Dermis microvascular lymphatic vessel endothelial cell (primary cell): ENCODE measurements around the gene B4GALNT3. TPM values are rescaled to one million over a fixed set of nuclear protein-coding genes. Genes with fewer than 3 reads are reported as not detected.

Experiments used
- DNase-seq, 2 donors: peaks; one replicate each; pipeline versions ENCODE4 v3.0.0 to v3.0.0-alpha.2; 2010; ENCODE audit warnings: low read depth in 2 of 2
- total RNA-seq: library from RNA; depleted of rRNA; stranded (reverse); fragments of >200 nt; gene quantifications from 2 replicates; pipeline ENCODE4 v1.2.1, GENCODE V29; 2014

Gene B4GALNT3
- total RNA-seq, 1 donor from 2014 or later = under 0.01 TPM

DNA sequence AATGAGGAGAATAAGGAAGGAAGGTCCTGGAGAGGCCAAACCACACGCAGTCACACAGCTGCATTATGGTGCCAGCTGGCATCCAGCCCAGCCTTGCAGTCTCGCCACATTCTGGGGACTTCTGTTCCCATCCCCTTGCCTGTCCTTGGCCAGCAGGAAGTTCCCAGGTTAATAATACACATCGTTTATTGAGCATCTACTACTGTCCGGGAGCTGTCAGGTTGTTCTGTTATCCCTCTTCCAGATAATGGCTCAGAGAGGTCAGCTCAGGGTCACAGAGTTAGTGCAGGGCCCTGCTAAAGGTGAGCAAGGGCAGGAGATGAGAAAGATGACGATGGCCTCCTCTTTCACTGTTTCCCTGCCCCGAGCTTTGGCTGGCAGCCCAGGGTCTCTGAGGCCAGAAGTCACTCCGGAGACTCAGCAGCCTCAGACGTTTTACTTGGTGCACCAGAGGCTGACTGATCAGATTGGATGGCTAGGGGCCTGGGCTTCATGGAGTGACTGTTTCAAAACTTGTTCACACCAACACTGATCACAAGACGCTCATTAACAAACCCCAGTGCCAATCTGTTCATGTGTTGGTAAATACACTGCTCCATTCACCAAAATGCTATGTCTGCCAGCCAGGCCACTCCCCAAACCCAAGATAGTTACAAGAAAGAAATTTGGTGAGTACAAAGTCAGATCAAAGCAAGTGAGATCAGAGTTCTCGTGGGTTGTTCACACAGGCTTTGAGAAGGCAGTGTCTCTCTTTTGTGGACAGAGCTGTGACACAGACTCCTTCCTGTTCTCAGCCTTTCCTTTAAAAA lies 79.2 kb downstream of the B4GALNT3 start:
- DNase-seq = peak; percentile 26 to 88

DNA sequence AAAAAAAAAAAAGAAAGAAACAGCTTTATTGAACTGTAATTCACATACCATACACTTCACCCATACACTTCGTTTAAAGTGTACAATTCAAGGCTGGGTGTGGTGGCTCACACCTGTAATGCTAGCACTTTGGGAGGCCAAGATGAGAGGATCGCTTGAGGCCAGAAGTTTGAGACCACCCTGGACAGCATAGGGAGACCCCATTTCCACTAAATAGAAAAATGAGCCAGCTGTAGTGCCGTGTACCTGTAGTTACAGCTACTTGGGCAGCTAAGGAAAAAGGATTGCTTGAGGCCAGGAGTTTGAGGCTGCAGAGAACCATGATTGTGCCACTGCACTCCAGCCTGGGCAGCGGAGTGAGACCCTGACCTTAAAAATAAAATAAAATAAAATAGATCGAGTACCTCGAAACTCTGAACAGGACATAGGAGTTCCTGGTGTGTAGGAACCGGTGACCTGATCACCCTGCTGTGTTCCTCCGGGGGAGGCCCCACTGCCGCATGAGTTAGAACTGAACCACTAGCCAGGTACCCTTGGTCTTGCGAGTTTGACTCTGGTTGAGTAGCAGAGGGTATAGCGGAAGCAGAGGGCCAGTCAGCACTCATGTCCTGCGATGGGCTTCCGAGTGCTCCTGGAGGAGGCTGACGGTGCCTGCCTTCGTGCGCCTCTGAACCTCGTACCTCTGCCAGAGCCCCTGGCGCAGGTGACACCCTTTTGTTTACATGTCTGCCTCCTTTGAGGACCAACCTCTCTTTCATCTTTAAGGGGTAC lies 80.0 kb downstream of the B4GALNT3 start:
- no peak for DNase-seq

DNA sequence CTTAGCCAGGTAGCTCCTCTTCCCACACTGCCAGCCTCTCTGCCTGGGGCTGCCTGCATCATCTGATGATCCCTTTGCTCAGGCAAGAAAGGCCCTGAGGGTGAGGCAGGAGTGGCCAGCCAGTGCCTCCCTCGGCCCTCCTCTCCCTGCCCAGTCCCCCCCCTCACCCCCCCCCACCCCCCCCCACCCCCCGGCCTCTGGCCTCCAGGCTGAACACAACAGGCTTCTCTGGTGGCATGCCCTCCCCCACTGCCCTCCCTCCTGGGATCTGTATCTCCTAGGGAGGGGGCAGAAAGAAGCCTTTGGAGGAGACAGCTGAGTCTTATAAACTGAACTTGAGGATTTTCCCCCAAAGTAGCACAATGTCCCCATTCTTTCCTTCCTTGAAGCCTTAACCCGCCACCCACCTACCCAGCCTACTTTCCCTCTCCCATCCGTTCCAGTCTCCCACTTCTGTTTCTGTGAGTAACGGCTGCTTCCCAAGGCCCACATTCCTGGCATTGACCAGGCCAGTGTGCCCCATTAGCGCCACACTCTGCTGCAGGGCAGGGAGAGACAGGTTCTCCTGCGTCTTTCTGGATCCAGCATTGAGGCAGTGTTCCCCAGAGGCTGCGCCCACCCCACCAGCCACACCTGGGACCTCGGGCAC lies 82.1 kb downstream of the B4GALNT3 start:
- no peak for DNase-seq

DNA sequence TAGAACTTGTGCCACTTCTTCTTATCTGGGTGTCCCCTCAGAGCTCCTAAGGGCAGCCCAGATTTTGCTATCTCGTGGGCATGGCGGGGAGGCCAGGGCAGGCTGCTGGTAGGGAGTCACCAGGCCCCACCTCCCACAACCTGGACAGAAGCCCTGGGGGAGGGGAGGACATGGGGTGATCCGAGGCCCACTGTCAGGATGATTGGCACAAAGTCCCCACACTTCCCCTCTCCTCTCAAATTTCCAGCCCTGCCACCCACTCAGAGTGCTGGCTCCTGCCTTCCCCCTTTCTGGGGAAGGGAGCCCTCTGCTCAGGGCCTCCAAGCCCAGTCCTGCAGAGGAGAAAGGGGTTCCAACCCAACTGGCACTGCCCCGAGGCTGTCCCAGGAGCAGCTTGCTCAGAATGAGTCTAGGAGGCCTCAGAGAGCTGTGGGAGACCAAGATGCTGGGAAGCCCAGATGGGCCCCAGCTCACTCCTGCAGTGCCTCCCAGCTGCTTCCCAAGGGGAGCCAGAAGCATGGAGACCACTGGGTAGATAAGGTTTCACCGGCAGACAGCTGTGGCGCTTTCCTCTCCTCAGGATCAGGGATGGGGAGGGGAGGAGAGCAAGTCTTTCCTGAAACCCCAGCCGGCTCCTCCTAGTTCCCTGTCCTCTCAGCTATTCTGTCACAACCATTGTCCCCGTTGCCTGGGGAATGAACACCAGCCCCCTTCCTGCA lies 82.8 kb downstream of the B4GALNT3 start:
- DNase-seq = no peak

DNA sequence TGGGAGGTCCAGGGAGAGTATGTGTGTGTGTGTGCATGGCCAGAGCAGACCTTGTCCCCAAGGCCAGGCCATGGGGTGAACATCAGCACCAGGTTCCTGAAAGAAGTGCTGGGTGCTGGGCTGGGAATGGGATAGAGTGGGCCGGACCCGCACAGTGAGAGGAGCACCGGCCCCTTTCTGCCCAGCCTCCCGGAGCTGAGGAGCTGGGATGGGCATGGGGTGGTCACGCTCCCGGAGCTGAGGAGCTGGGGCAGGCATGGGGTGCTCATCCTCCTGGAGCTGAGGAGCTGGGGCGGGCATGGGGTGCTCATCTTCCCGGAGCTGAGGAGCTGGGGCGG lies 83.3 kb downstream of the B4GALNT3 start:
- no peak for DNase-seq

DNA sequence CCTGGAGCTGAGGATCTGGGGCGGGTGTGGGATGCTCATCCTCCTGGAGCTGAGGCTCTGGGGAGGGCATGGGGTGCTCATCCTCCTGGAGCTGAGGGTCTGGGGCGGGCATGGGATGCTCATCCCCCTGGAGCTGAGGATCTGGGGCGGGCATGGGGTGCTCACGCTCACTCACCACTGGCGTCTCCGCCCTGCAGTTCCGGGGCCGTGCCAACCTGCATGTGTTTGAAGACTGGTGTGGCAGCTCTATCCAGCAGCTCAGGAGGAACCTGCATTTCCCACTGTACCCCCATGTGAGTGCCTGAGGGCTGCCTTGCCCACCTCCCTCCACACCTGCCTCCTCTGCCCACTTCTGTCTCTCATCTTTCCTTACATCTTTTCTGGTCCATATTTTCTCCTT lies 84.4 kb downstream of the B4GALNT3 start:
- no peak for DNase-seq

DNA sequence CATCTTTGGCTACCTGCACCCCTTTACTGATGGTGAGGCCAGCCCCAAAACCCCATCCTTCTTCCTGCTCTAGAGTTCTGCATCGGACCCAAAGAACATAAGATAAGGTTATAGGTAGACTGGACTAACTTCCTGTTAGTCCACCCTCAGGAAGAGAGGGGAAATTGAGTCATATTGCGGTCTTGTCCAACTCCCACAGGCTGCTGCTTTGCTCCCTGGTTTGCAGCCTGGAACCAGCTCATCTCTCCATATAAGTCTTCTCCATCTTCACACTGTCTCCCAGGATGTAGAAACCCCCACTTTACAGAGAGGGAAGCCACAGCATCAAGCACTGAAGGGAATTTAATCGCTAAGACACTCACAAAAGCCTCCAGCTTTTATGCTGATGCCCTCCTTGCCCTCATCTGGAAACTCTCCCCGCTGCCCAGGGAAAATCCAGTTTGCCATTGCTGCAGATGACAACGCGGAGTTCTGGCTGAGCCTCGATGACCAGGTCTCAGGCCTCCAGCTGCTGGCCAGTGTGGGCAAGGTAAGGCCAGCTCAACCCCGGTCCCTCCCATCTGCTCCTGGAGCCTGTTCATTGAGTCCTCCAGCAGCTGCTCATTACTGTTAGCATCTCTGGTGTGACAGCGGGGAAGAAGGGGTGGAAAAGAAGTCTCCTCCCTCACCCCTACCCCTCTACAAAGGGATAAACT lies 85.3 kb downstream of the B4GALNT3 start:
- DNase-seq = peak in 1 of 2 donors; percentile 25

DNA sequence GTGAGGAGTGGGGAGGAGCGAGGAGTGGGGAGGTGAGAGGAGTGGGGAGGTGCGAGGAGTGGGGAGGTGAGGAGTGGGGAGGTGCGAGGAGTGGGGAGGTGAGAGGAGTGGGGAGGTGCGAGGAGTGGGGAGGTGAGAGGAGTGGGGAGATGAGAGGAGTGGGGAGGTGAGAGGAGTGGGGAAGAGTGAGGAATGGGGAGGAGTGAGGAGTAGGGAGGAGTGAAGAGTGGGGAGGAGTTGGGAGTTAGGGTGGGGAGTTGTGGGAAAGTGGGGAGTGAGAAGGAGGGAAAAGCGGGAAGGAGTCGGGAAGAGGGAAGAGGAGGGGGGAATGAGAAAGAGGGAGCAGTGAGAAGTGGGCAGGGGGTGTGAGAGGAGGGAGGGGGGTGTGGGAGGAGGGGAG lies 86.1 kb downstream of the B4GALNT3 start:
- no peak for DNase-seq

DNA sequence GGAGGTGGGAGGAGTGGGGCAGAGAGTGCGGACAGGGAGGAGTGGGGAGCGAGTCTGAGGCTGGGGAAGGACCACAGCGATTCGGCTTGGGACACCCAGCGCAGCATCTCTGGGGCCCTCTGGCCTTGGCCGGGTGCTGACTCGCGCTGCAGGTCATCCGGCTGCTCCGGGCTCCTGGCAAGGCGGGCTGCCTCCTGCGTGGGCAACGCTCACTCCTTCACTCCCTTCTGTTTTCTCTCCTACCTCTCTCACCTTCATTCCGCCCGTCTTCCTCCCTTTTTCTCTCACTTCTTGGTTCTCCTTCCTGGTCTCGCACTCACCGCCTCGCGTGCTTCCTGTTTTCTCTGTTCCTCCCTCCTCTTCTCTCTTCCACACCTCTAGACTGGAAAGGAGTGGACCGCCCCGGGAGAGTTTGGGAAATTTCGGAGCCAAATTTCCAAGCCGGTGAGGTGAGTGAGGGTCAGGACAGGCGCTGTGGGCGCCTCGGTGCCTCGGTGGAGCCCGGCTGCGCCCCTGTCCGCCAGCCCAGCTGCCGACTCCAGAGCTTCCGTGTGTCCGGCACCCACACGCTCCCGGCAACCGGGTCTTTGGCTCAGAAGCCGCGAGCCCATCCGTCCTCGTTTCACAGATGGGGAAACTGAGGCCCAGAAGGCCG lies 86.7 kb downstream of the B4GALNT3 start:
- DNase-seq = no peak

DNA sequence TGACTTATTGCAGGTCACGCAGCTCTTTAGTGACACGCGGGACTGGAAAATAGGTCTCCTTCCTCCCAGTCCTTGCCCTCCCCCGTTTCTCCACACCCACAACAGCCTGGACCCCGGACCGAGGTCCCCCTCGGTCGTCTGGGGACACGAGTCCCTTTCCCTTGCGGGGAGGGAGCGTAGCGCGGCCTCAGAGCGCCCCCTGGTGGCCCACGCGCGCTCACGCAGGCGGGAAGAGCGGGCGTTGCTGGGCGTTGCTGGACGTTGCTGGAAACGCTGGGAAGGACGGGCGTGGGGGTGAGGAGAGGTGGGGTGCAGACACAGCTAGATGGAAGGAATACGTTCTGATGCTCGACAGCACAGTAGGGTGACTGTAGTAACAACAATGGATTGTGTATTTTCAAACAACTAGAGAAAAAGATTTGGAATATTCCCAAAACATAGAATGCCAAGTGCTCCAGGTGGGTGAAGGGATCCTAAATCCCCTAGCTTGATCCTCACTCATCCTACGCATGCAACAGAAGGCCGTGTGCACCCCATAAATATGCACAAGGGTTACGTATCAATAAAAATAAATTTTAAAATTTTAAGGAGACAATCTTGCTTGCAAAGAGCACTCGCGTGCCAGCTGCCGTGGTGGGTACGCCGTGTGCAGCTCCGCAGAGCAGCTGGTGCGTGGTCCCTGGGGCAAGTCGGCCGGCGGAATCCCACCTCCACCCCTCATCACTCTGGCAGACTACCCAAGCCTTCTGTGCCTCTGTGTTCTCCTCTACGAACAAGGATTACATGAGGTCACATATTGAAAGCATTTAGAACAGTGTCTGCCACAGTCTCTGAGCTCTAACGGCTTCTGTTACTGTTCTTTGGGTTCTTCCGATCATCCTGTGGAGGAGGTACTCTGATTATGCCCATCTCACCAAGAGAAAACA lies 87.4 kb downstream of the B4GALNT3 start:
- peak in 1 of 2 donors; percentile 51 for DNase-seq

DNA sequence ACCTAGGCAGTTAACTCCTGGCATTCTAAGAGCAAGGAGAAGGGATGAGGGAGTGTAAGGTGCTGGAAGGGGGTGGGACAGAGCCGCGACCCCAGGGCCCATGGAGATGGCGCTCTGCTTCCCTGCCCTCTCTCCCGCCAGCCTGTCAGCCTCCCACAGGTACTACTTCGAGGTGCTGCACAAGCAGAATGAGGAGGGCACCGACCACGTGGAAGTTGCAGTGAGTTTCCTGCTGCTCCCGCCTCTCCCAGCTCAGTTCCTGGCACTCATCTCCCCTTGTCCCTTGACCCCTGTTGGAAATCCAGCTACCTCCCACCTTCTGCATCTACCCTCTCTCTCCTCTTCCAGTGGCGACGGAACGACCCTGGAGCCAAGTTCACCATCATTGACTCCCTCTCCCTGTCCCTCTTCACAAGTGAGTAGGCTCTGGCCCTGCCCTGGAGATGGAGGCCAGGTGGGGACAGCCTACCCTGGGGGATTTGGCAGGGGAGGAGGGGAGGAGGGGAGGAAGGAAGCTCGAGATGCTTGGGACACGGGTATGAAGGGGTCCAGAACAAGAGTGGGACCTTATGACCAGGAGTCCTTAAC lies 88.2 kb downstream of the B4GALNT3 start:
- no peak for DNase-seq

DNA sequence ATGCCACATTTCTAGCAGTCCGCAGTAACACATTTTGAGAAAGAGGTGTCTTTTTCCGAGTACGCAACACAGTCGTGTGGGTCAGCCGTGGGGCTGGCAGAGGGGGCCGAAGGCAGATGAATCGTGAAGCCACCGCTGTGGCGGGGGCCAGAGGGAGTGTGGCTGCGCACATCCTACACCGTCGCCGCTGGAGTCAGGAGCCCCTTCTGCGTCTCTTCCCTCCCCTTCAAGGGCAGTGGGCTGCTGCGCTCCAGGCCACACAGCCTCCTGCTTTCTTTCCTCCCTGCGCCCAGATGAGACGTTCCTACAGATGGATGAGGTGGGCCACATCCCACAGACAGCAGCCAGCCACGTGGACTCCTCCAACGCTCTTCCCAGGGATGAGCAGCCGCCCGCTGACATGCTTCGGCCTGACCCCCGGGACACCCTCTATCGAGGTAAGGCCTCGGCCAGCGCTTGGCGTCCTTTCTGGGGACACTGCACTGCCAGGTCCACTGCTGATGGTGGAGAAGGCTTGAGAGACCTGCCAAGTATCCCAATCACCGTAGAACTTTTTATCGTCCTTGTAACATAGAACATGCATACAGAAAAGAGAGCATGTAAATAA lies 89.8 kb downstream of the B4GALNT3 start:
- DNase-seq = no peak

DNA sequence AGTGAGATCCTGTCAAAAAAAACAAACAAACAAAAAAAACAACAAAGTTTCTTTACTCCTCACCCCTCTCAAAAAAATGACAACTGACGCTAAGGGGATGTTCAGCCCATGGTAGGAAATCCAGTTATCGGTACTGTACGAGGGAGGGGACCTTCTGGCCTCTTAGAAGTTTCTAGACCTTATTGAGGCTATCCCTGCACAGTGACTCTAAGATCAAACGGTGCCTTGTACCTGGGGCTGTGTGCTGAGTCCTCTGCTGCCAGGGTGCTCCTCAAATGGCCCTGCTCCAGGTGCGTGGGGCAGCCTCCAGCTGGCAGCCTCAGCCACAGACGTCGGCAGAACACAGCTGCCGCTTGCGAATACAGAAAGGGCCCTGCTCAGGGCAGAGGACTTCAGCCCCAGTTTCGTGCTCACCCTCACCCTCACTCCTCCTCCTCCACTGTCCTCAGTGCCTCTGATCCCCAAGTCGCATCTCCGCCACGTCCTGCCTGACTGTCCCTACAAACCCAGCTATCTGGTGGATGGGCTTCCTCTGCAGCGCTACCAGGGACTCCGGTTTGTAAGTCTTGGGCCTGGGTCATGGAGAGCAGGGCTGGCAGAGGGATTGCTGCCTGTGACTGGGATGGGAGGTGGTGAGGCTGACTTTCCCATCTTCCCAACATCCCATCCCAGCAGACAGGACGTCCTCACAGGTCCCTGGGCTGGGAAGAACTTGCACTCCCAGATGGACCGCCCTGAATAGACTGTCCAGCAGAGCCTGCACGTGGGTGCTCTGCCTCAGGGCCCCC lies 90.9 kb downstream of the B4GALNT3 start:
- no peak for DNase-seq

DNA sequence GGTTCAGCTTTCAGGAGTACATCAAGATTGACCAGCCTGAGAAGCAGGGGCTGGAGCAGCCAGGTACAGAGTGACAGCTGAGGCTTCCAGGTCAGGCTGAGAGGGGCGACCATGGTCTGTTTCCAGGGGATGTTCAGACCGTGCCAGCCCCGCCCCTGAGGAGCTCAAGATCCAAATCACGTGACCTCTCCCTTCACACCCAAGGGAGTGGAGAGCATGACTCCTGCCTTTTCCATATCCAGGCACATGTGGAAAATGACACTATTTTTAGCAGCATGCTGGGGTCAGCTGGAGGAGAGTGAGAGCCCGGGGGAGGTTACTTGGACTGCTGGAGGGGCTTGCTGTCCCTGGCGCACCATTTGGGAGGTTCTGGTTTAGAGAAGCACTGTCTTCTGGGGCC lies 92.7 kb downstream of the B4GALNT3 start:
- DNase-seq = no peak

DNA sequence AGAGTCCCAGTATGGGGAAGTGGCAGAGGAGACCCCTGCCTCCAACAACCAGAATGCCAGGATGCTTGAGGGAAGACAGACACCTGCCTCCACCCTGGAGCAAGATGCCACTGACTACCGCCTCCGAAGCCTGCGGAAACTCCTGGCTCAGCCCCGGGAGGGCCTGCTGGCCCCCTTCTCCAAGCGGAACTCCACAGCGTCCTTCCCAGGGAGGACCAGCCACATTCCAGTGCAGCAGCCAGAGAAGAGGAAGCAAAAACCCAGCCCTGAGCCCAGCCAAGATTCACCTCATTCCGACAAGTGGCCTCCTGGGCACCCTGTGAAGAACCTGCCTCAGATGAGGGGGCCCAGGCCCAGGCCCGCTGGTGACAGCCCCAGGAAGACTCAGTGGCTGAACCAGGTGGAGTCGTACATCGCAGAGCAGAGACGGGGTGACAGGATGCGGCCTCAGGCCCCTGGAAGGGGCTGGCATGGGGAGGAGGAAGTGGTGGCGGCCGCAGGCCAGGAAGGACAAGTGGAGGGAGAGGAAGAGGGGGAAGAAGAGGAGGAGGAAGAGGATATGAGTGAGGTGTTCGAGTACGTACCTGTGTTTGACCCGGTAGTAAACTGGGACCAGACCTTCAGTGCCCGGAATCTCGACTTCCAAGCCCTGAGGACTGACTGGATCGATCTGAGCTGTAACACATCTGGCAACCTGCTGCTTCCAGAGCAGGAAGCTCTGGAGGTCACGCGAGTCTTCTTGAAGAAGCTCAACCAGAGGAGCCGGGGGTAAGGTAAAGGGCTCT lies 93.7 kb downstream of the B4GALNT3 start:
- DNase-seq = no peak

DNA sequence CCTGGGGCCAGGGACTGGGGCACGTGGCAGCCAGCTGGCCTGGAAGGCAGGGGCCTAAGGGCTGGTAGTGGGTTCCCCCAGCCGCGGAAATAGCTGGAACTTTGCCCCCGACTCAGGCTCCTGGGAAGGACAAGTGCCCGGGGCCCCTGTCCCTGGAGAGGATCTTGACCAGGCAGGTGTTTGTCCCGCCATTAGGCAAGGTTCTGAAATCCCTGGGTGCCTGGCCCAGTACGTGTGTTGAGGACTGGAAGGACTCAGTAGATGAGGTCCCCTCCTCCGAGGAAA lies 94.2 kb downstream of the B4GALNT3 start:
- no peak for DNase-seq

DNA sequence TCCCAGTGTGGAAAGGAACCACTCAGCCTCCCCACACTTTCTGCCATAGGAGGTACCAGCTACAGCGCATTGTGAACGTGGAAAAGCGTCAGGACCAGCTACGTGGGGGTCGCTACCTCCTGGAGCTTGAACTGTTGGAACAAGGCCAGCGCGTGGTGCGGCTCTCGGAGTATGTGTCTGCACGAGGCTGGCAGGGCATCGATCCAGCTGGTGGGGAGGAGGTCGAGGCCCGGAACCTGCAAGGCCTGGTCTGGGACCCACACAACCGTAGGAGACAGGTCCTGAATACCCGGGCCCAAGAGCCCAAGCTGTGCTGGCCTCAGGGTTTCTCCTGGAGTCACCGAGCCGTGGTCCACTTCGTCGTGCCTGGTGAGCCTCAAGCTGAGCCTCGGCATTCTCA lies 96.8 kb downstream of the B4GALNT3 start:
- DNase-seq = no peak
